ENCODE data around the gene FGGY.

DNA sequence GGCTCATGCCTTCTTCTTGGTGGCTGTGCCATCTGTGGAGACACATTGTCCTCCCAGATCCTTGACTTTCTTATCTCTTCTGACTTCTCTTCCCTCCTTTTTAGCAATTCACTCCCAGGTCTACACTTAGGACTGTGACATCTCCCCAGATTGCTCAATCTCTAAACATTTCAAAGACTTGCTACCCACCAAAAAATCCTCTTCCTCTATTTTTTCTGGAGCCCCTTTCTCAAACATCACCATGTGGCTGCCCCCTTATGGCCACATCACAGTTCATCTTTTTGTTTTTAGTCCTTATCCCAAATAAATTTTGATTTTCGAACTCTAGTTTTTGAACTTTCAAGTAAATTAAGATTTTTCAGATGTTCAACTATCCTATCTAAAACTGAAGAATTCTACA, 369.2 kb downstream of the FGGY start:
- TF ChIP-seq POLR2A (IDR thresholded peaks at IDR 0.05; ENCODE audit: low read depth, low read length) (no peak), MYC (IDR thresholded peaks at IDR 0.05; ENCODE audit: low read depth, low read length) (no peak), POLR2AphosphoS5 (IDR thresholded peaks at IDR 0.05; ENCODE audit: insufficient read depth, low read depth, low read length) (no peak), EZH2 (IDR thresholded peaks at IDR 0.05; ENCODE audit: borderline replicate concordance, low read depth, low read length, severe bottlenecking) (no peak), FOS (IDR thresholded peaks at IDR 0.05; ENCODE audit: borderline replicate concordance, insufficient read depth, low read length) (no peak)
- TF ChIP-seq, protein P1, sequence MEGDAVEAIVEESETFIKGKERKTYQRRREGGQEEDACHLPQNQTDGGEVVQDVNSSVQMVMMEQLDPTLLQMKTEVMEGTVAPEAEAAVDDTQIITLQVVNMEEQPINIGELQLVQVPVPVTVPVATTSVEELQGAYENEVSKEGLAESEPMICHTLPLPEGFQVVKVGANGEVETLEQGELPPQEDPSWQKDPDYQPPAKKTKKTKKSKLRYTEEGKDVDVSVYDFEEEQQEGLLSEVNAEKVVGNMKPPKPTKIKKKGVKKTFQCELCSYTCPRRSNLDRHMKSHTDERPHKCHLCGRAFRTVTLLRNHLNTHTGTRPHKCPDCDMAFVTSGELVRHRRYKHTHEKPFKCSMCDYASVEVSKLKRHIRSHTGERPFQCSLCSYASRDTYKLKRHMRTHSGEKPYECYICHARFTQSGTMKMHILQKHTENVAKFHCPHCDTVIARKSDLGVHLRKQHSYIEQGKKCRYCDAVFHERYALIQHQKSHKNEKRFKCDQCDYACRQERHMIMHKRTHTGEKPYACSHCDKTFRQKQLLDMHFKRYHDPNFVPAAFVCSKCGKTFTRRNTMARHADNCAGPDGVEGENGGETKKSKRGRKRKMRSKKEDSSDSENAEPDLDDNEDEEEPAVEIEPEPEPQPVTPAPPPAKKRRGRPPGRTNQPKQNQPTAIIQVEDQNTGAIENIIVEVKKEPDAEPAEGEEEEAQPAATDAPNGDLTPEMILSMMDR (IDR thresholded peaks at IDR 0.05; ENCODE audit: extremely low read depth in 1 of 2, insufficient read depth in 1 of 2, low read depth in 1 of 2, low read length in 2 of 2): no peak
- TF ChIP-seq, protein P2, sequence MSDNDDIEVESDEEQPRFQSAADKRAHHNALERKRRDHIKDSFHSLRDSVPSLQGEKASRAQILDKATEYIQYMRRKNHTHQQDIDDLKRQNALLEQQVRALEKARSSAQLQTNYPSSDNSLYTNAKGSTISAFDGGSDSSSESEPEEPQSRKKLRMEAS (IDR thresholded peaks at IDR 0.05; ENCODE audit: insufficient read depth, insufficient read length): no peak

Data from endothelial cell of umbilical vein (primary cell).